ENCODE results near the gene CACNB2. TPM values are rescaled to one million over a fixed set of nuclear protein-coding genes. Genes with fewer than 3 reads are reported as not detected.
"Not testable (repeated sequence)": the region's sequence is repeated elsewhere in the genome, so short reads cannot be mapped to it uniquely, and the experiment has no call there.

CACNB2 gene
- polyA plus RNA-seq, 3 donors, result 0.58 to 3.4 (median 1.0) TPM

- WGBS, 3 donors, result 58 to 85% (median 62%) methylated on average over 3 of the region's 3 CpGs
- H3K27ac ChIP-seq (ENCODE audit: low read depth, low read length), result no peak overlapping the region
These were observed 442.6 kb downstream of the CACNB2 start for GRCh38 chr10:18582803-18583202.

GRCh38 chr10:18583575-18584270, 443.5 kb downstream of the CACNB2 start:
- 76 to 96% (median 77%) methylated on average over 5 of the region's 5 CpGs for WGBS, 3 donors
- H3K27ac ChIP-seq (ENCODE audit: low read depth, low read length), result no peak overlapping the region

DNA sequence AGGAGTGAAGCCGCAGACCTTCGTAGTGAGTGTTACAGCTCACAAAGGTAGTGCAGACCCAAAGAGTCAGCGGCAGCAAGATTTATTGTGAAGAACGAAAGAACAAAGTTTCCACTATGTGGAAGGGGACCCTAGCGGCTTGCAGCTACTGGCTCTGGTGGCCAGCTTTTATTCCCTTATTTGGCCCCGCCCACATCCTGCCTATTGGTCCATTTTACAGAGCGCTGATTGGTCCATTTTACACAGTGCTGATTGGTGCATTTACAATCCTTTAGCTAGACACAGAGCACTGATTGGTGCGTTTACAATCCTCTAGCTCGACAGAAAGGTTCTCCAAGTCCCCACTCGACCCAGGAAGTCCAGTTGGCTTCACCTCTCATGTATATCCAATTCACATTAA, 446.4 kb downstream of the CACNB2 start:
- H3K27ac ChIP-seq (ENCODE audit: low read depth, low read length), result not testable (repeated sequence)
- WGBS, 3 donors, result 97 to 98% (median 98%) methylated on average over 10 of the region's 10 CpGs

DNA sequence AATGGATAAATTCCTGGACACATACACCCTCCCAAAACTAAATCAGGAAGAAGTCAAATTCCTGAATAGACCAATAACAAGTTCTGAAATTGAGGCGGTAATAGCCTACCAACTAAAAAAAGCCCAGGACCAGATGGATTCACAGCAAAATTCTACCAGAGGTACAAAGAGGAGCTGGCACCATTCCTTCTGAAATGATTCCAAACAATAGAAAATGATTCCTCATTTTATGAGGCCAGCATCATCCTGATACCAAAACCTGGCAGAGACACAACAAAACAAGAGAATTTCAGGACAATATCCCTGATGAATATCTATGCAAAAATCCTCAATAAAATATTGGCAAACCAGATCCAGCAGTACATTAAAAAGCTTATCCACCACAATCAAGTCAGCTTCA, 450.9 kb downstream of the CACNB2 start:
- H3K27ac ChIP-seq (ENCODE audit: low read depth, low read length), result not testable (repeated sequence)
- 93 to 100% (median 98%) methylated on average over 1 of the region's 1 CpG for WGBS, 3 donors

Other genes with a start within 250 kb of the CACNB2 start
- under 1 TPM in 1 of 3 donors, not detected in 2; 0.15 TPM for gene SLC39A12, start 188.5 kb upstream of the CACNB2 start, polyA plus RNA-seq

Data from adipose tissue (tissue), 3 donors.